ENCODE data around the gene PTDSS2.

DNA sequence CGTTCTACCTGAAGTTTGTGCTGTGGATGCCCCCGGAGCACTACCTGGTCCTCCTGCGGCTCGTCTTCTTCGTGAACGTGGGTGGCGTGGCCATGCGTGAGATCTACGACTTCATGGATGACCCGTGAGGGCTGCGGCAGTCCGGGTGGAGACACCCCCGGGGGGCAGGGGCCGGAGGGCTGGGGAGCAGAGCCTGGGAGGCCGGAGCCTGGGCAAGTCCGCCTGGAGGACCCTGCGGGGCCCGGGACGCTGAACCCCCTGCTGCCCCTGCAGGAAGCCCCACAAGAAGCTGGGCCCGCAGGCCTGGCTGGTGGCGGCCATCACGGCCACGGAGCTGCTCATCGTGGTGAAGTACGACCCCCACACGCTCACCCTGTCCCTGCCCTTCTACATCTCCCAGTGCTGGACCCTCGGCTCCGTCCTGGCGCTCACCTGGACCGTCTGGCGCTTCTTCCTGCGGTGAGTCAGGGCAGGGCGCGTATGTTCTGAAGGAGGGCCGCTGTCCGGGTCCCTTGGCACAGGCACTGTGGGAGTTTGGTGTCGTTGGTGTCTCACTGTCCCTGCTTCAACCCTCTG lies 39.6 kb downstream of the PTDSS2 start:
- TF ChIP-seq, protein P1, sequence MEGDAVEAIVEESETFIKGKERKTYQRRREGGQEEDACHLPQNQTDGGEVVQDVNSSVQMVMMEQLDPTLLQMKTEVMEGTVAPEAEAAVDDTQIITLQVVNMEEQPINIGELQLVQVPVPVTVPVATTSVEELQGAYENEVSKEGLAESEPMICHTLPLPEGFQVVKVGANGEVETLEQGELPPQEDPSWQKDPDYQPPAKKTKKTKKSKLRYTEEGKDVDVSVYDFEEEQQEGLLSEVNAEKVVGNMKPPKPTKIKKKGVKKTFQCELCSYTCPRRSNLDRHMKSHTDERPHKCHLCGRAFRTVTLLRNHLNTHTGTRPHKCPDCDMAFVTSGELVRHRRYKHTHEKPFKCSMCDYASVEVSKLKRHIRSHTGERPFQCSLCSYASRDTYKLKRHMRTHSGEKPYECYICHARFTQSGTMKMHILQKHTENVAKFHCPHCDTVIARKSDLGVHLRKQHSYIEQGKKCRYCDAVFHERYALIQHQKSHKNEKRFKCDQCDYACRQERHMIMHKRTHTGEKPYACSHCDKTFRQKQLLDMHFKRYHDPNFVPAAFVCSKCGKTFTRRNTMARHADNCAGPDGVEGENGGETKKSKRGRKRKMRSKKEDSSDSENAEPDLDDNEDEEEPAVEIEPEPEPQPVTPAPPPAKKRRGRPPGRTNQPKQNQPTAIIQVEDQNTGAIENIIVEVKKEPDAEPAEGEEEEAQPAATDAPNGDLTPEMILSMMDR (IDR thresholded peaks at IDR 0.05), result no peak
- TF ChIP-seq, protein P2, sequence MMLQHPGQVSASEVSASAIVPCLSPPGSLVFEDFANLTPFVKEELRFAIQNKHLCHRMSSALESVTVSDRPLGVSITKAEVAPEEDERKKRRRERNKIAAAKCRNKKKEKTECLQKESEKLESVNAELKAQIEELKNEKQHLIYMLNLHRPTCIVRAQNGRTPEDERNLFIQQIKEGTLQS (CRISPR knock-in tag; conservative IDR thresholded peaks at IDR 0.05), result no peak
- TF ChIP-seq PRRX2 (CRISPR knock-in tag; IDR thresholded peaks at IDR 0.05) (no peak), NFYB (CRISPR knock-in tag; conservative IDR thresholded peaks at IDR 0.05; ENCODE audit: low read depth) (no peak), KAT7 (CRISPR knock-in tag; IDR thresholded peaks at IDR 0.05; ENCODE audit: borderline replicate concordance) (no peak), ESRRA (CRISPR knock-in tag; IDR thresholded peaks at IDR 0.05; ENCODE audit: borderline replicate concordance) (no peak), ZNF396 (CRISPR knock-in tag; IDR thresholded peaks at IDR 0.05; ENCODE audit: borderline replicate concordance) (no peak), JUN (CRISPR knock-in tag; IDR thresholded peaks at IDR 0.05) (no peak), GABPB1 (CRISPR knock-in tag; IDR thresholded peaks at IDR 0.05) (no peak), CREB1 (CRISPR knock-in tag; IDR thresholded peaks at IDR 0.05) (no peak)
- TF ChIP-seq, protein P3, sequence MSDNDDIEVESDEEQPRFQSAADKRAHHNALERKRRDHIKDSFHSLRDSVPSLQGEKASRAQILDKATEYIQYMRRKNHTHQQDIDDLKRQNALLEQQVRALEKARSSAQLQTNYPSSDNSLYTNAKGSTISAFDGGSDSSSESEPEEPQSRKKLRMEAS (CRISPR knock-in tag; IDR thresholded peaks at IDR 0.05), result no peak
- TF ChIP-seq, protein P4, sequence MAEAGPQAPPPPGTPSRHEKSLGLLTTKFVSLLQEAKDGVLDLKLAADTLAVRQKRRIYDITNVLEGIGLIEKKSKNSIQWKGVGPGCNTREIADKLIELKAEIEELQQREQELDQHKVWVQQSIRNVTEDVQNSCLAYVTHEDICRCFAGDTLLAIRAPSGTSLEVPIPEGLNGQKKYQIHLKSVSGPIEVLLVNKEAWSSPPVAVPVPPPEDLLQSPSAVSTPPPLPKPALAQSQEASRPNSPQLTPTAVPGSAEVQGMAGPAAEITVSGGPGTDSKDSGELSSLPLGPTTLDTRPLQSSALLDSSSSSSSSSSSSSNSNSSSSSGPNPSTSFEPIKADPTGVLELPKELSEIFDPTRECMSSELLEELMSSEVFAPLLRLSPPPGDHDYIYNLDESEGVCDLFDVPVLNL (CRISPR knock-in tag; IDR thresholded peaks at IDR 0.05; ENCODE audit: borderline replicate concordance, low read depth), result no peak
- TF ChIP-seq, protein P5, sequence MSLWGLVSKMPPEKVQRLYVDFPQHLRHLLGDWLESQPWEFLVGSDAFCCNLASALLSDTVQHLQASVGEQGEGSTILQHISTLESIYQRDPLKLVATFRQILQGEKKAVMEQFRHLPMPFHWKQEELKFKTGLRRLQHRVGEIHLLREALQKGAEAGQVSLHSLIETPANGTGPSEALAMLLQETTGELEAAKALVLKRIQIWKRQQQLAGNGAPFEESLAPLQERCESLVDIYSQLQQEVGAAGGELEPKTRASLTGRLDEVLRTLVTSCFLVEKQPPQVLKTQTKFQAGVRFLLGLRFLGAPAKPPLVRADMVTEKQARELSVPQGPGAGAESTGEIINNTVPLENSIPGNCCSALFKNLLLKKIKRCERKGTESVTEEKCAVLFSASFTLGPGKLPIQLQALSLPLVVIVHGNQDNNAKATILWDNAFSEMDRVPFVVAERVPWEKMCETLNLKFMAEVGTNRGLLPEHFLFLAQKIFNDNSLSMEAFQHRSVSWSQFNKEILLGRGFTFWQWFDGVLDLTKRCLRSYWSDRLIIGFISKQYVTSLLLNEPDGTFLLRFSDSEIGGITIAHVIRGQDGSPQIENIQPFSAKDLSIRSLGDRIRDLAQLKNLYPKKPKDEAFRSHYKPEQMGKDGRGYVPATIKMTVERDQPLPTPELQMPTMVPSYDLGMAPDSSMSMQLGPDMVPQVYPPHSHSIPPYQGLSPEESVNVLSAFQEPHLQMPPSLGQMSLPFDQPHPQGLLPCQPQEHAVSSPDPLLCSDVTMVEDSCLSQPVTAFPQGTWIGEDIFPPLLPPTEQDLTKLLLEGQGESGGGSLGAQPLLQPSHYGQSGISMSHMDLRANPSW (CRISPR knock-in tag; conservative IDR thresholded peaks at IDR 0.05; ENCODE audit: low read depth), result no peak
